Left lung (tissue), 10 donors: ENCODE results near the gene ZCCHC3. TPM values are rescaled to one million over a fixed set of nuclear protein-coding genes. Genes with fewer than 3 reads are reported as not detected.

Source experiments
- ATAC-seq: fragments of 200-7000 bp; cut with Tn5 transposase; one replicate; pipeline ENCODE4 v1.9.1; 2020; ENCODE audit warnings: moderate library complexity
- DNase-seq, 4 donors: peaks; one replicate each; pipeline ENCODE4 v3.0.0-alpha.2; 2013 to 2020
- H3K27ac ChIP-seq, 2 donors: fragments of 200-600 bp; sonication (generic) in 1 of 2; one replicate each; pipeline versions ENCODE4 v1.5.0 to v1.8.0; 2020 to 2021
- H3K27me3 ChIP-seq, 2 donors: fragments of 200-600 bp; sonication (generic) in 1 of 2; one replicate each; pipeline versions ENCODE4 v1.5.0 to v1.8.0; 2020 to 2021
- H3K36me3 ChIP-seq, 2 donors: fragments of 200-600 bp; sonication (generic) in 1 of 2; one replicate each; pipeline versions ENCODE4 v1.5.0 to v1.8.0; 2020 to 2021
- H3K4me1 ChIP-seq, 2 donors: fragments of 200-600 bp; one replicate each; pipeline ENCODE4 v1.8.0; 2021
- H3K4me3 ChIP-seq, 2 donors: fragments of 200-600 bp; sonication (generic) in 1 of 2; one replicate each; pipeline versions ENCODE4 v1.5.0 to v1.8.0; 2020 to 2021; ENCODE audit warnings: mild to moderate bottlenecking in 1 of 2
- H3K9me3 ChIP-seq, 2 donors: fragments of 200-600 bp; sonication (generic) in 1 of 2; one replicate each; pipeline versions ENCODE4 v1.5.0 to v1.8.0; 2020 to 2021
- intact Hi-C, 2 donors: fragments of 100-400 bp; cut with DNase I; formaldehyde crosslinking; loops; one replicate each; pipeline versions ENCODE4 v1.11.2 to v1.14.2; 2022
- polyA plus RNA-seq, 6 donors: library from polyadenylated mRNA; unstranded; fragments of 120-200 nt; gene quantifications; one replicate each; pipeline ENCODE4 v1.2.1, GENCODE V29; 2013; ENCODE audit not compliant: insufficient read length in 6 of 6
- total RNA-seq, 2 donors: library from RNA; stranded (reverse); fragmentation: NEBNext Ultra II Directional; extraction: Animal tissue kit (Norgen Biotek cat#: 25700); gene quantifications; one replicate each; pipeline ENCODE4 v1.2.1, GENCODE V29; 2021
- TF ChIP-seq, protein P1 (sequence below), 2 donors: fragments of 200-600 bp; sonication (generic) in 1 of 2; IDR thresholded peaks; one replicate each; pipeline versions ENCODE4 v1.5.0 to v1.8.0; 2021; ENCODE audit warnings: antibody characterized with exemption in 2 of 2
- donor health status: DM: no; HTN: yes; CAD: no.
- donor health status: DM: no; HTN: no; CAD: no.

Gene ZCCHC3
- total and polyA plus RNA-seq, 8 donors, result 11.5 to 50.5 (median 43.3) TPM

DNA sequence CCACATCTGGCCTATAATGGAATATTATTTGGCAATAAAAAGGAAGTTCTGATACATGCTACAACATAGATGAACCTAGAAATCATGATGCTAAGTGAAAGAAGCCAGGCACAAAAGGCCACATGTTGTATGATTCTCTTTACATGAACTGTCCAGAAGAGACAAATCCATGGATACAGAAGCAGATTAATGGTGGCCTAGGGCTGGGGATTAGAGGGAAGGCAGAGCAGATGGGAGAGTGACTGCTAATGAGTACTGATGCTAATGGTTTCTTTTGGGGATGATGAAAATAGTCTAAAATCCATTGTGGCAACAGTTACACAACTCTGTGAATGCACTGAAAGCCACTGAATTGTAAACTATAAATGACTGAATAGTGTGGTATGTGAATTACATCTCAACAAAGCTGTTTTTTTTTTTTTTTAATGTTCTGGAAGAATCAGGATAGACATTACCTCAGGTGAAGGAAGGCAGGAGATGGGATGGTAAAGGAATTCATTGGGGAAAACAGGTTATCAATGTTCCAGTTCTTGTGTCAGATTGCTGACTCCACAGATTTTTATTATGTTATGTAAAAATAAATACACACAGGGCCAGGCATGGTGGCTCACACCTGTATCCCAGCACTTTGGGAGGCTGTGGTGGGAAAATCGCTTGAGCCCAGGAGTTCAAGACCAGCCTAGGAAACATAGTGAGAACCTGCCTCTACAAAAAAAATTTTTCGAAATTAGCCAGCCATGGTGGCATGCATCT lies 19.1 kb downstream of the ZCCHC3 start:
- intact Hi-C loops, result no loop called here
- TF ChIP-seq, protein P1, sequence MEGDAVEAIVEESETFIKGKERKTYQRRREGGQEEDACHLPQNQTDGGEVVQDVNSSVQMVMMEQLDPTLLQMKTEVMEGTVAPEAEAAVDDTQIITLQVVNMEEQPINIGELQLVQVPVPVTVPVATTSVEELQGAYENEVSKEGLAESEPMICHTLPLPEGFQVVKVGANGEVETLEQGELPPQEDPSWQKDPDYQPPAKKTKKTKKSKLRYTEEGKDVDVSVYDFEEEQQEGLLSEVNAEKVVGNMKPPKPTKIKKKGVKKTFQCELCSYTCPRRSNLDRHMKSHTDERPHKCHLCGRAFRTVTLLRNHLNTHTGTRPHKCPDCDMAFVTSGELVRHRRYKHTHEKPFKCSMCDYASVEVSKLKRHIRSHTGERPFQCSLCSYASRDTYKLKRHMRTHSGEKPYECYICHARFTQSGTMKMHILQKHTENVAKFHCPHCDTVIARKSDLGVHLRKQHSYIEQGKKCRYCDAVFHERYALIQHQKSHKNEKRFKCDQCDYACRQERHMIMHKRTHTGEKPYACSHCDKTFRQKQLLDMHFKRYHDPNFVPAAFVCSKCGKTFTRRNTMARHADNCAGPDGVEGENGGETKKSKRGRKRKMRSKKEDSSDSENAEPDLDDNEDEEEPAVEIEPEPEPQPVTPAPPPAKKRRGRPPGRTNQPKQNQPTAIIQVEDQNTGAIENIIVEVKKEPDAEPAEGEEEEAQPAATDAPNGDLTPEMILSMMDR (IDR thresholded peaks at IDR 0.05), result no peak
- H3K27me3 ChIP-seq, result no peaks in the 10 kb centered on the region
- DNase-seq (no peak), ATAC-seq (no peak)
- no peaks in the 10 kb centered on the region for H3K9me3 ChIP-seq
- H3K4me1 ChIP-seq, result no peaks in the 10 kb centered on the region
- no peak overlapping the region for H3K27ac ChIP-seq
- no peaks in the 10 kb centered on the region for H3K36me3 ChIP-seq
- no peak overlapping the region for H3K4me3 ChIP-seq

DNA sequence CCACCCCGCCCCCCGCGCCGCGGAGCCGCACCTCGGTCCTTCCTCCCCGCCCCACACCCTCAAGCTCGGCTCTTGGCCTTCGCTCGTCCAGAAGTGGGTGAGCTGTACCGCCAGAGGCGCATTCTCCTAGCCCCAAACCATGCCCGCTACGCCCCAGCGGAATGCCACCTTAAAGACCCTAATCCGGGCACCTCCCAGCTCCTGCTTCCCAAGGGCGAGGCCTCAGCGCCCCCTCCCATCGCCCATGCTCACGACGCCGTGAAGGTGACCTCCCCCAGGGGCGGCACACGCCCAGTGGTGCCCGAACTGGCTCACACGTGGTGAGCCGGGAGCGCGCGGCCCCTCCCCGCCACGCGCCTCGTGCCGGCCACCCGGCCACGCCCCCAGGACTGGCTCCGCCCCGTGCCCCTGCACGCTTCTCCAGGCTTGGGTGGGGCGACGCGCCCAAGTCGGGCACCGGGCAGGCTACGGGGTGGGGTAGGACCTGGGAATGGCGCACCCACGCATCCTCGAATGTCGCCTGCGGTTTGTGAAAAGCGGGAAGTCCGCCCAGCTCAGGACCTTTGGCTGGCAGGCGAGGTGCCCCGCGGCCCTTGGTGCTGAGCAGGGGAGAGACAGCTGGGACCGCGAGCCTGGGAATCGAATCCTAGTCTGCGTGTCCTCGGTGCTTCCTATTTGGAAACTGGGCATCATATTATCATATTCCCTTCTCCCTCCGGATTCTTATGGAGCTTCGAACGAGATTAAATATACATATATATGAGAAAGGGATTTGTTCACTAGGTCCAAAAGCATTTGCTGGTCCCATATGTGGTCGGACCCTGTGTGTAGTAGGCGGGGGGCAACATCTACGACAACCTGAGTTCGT lies 27.0 kb downstream of the ZCCHC3 start:
- ATAC-seq (peak; percentile 81), DNase-seq (peak; percentile 86 to 99 (median 93))
- Histone ChIP-seq H3K36me3 (no peaks in the 10 kb centered on the region), H3K4me3 (peak overlapping the region; percentile 57 to 67), H3K27ac (peak overlapping the region; percentile 87 to 92), H3K9me3 (no peaks in the 10 kb centered on the region), H3K4me1 (peaks cover 12 to 34% of the 10 kb centered on the region in 2 donors), H3K27me3 (peaks cover 0 to 20% of the 10 kb centered on the region in 2 donors)
- intact Hi-C loops, result loop anchor here in 1 of 2 donors (10.0 kb wide), 1 partner anchor 120 kb away; no protein-coding TSS in a partner anchor
- TF ChIP-seq, protein P1 (IDR thresholded peaks at IDR 0.05), result peak in 1 of 2 donors; percentile 10

DNA sequence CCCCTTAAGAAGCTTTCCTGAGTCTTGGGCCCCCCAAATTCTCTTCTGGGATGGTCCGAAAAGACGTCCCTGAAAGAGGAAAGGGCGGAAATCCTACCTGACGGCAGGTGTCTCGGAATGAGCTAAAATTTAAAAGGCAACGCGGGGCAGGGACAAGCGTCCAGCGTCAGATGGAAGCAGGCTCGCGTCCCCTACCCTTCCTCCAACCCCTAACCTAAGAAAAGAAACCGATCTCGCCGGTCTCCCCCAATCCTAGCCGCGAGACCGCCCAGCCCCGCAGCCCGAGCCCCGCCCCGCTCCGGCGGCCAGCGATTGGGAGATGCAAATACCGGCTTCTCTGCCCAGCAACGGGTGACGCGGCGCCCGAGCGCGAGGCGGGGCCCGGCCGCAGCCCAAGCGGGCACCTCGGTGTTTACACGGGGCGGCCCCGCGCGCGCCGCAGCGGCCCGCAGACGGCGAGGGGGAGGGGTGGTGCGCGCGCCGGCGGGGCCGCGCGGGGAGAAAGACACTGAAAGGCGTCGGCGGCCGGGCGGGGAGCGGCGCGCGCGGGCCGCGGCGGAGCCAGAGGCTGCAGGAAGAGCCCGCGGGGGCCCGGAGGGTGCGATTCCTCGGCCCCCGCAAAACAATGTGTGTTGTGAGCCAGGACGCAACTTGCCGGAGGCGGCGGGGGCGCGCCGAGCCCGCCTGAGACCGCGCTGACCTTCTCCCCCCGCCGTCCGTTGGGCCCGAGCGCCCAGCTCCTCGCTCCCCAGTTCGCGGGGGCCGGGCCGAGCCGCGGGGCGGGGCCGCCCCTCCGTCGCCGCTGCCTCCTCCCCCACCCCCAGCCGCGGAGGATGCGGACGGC lies 27.9 kb downstream of the ZCCHC3 start, which contains the start of gene SOX12:
Gene SOX12, plus strand, starts transcription at position 508 of the 844 bp plus-strand sequence. CDS start 373 bp downstream, outside the sequence.
- ATAC-seq (peak; percentile 67), DNase-seq (peak; percentile 92 to 100 (median 98))
- intact Hi-C loops, result loop anchor here in 1 of 2 donors (10.0 kb wide), 1 partner anchor 120 kb away; no protein-coding TSS in a partner anchor
- Histone ChIP-seq H3K36me3 (no peaks in the 10 kb centered on the region), H3K9me3 (no peaks in the 10 kb centered on the region), H3K4me3 (peak within 1 kb of the TSS; percentile 67), H3K4me1 (peaks cover 16 to 43% of the 10 kb centered on the region in 2 donors), H3K27ac (peak within 1 kb of the TSS; percentile 87 to 96), H3K27me3 (peaks cover 0 to 20% of the 10 kb centered on the region in 2 donors)
- TF ChIP-seq, protein P1 (IDR thresholded peaks at IDR 0.05), result no peak

DNA sequence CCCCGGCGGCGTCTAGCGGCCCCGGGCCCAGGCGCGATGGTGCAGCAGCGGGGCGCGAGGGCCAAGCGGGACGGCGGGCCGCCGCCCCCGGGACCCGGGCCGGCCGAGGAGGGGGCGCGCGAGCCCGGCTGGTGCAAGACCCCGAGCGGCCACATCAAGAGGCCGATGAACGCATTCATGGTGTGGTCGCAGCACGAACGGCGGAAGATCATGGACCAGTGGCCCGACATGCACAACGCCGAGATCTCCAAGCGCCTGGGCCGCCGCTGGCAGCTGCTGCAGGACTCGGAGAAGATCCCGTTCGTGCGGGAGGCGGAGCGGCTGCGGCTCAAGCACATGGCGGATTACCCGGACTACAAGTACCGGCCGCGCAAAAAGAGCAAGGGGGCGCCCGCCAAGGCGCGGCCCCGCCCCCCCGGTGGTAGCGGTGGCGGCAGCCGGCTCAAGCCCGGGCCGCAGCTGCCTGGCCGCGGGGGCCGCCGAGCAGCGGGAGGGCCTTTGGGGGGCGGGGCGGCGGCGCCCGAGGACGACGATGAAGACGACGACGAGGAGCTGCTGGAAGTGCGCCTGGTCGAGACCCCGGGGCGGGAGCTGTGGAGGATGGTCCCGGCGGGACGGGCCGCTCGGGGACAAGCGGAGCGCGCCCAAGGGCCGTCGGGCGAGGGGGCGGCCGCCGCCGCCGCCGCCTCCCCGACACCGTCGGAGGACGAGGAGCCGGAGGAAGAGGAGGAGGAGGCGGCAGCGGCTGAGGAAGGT lies 28.7 kb downstream of the ZCCHC3 start:
- peaks cover 18 to 48% of the 10 kb centered on the region in 2 donors for H3K4me1 ChIP-seq
- H3K27ac ChIP-seq, result peak overlapping the region; percentile 87 to 96
- DNase-seq (peak; percentile 69 to 91 (median 73)), ATAC-seq (no peak)
- H3K36me3 ChIP-seq, result no peaks in the 10 kb centered on the region
- H3K9me3 ChIP-seq, result no peaks in the 10 kb centered on the region
- intact Hi-C loops, result loop anchor here in 1 of 2 donors (10.0 kb wide), 1 partner anchor 121 kb away; no protein-coding TSS in a partner anchor
- peaks cover 0 to 20% of the 10 kb centered on the region in 2 donors for H3K27me3 ChIP-seq
- TF ChIP-seq, protein P1 (IDR thresholded peaks at IDR 0.05), result no peak
- H3K4me3 ChIP-seq, result peak overlapping the region; percentile 67
